Thyroid gland (tissue), 4 donors: ENCODE measurements around the gene KCNQ2. TPM values are rescaled to one million over a fixed set of nuclear protein-coding genes. Genes with fewer than 3 reads are reported as not detected.

Experiments used
- DNase-seq, 2 donors: peaks; one replicate each; pipeline ENCODE4 v3.0.0-alpha.2; 2019
- H3K27ac ChIP-seq, 3 donors: fragments of 200-600 bp; sonication (generic); 1 replicate in 2 of 3; 2 replicates in 1 of 3; pipeline ENCODE4 v1.5.1; 2016 to 2019; ENCODE audit warnings: mild to moderate bottlenecking in 1 of 3, moderate library complexity in 1 of 3
- H3K27me3 ChIP-seq: fragments of 200-600 bp; sonication (generic); one replicate; pipeline ENCODE4 v1.5.1; 2019
- H3K36me3 ChIP-seq, 2 donors: fragments of 200-600 bp; sonication (generic); one replicate each; pipeline ENCODE4 v1.5.1; 2016 to 2019
- H3K4me1 ChIP-seq, 2 donors: fragments of 200-600 bp; sonication (generic); one replicate each; pipeline ENCODE4 v1.5.1; 2017 to 2019
- H3K4me3 ChIP-seq, 3 donors: fragments of 200-600 bp; sonication (generic); replicated peaks in 1 of 3; 1 replicate in 2 of 3; 2 replicates in 1 of 3; pipeline ENCODE4 v1.5.1; 2016; ENCODE audit warnings: mild to moderate bottlenecking in 1 of 3
- H3K9me3 ChIP-seq: fragments of 200-600 bp; sonication (generic); one replicate; pipeline ENCODE4 v1.5.1; 2017
- CTCF ChIP-seq, 6 experiments: fragments of 200-600 bp in 3 of 6; fragments of 450-650 bp in 3 of 6; sonication (generic) in 3 of 6; IDR thresholded peaks; one replicate each; pipeline ENCODE4 v1.5.1; 2016 to 2019; ENCODE audit warnings: antibody characterized with exemption in 6 of 6, mild to moderate bottlenecking in 2 of 6, inconsistent platforms in 1 of 6, moderate library complexity in 1 of 6
- POLR2A ChIP-seq, 2 donors: fragments of 450-650 bp; IDR thresholded peaks; one replicate each; pipeline ENCODE4 v1.6.1; 2017; ENCODE audit warnings: antibody characterized with exemption in 2 of 2, mild to moderate bottlenecking in 2 of 2, moderate library complexity in 1 of 2
- WGBS, 2 donors: methylation state at CpG; one replicate each; pipeline ENCODE4 v1.1.5; 2017; 5-methylcytosine and 5-hydroxymethylcytosine counted together
- intact Hi-C: fragments of 100-400 bp; cut with DNase I; formaldehyde crosslinking; loops from one replicate; pipeline ENCODE4 v1.15.1; 2023
- total RNA-seq, 4 donors: library from RNA; depleted of rRNA; stranded (reverse); fragments of >200 nt; gene quantifications; one replicate each; pipeline ENCODE4 v1.2.3, GENCODE V29; 2016

The KCNQ2 gene
- total RNA-seq, 4 donors from 2014 or later: 0.11 to 0.27 TPM; not detected in 2

GRCh38 chr20:63505281-63505680, 32.8 kb upstream of the KCNQ2 start:
- TF ChIP-seq CTCF (IDR thresholded peaks at IDR 0.05): no peak
- TF ChIP-seq POLR2A (IDR thresholded peaks at IDR 0.05): no peak
- WGBS, 2 donors: 89% methylated on average over 7 to 8 of the region's 8 CpGs

GRCh38 chr20:63504642-63505041, 32.2 kb upstream of the KCNQ2 start:
- intact Hi-C loops: no loop called here
- WGBS, 2 donors: 83 to 93% methylated on average over 9 of the region's 9 CpGs
- Histone ChIP-seq H3K36me3 (no peaks in the 10 kb centered on the region), H3K27ac (no peak overlapping the region), H3K9me3 (no peaks in the 10 kb centered on the region), H3K27me3 (peaks cover 7% of the 10 kb centered on the region), H3K4me1 (no peaks in the 10 kb centered on the region), H3K4me3 (no peak overlapping the region)
- DNase-seq: no peak
- TF ChIP-seq CTCF (IDR thresholded peaks at IDR 0.05) (no peak), POLR2A (IDR thresholded peaks at IDR 0.05) (no peak)

More at GRCh38 chr20:63505281-63505680, 32.8 kb upstream of the KCNQ2 start:
- Histone ChIP-seq H3K27ac (no peak overlapping the region), H3K4me1 (no peaks in the 10 kb centered on the region), H3K27me3 (peaks cover 5% of the 10 kb centered on the region), H3K36me3 (no peaks in the 10 kb centered on the region), H3K9me3 (no peaks in the 10 kb centered on the region), H3K4me3 (no peak overlapping the region)
- intact Hi-C loops: no loop called here
- DNase-seq: no peak

DNA sequence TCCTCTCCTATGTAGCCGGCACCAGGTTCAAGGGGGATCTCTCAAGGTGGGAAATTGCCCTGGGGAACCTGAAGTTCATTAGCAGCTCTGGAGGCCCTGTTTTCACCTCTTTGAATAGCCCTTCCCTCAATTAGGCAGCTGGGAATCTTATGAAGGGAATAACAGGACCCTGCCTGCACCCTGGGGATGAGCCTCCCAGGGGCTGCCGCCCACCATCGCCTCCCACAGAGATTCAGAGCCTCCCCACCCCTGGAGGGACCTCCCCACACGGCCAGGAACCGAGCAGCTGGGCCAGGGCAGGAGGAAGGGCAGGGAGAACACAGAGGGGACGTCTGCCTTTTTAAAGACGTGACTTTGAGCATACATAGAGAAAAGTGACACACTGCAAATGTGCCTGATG, 31.1 kb upstream of the KCNQ2 start:
- TF ChIP-seq POLR2A (IDR thresholded peaks at IDR 0.05) (no peak), CTCF (IDR thresholded peaks at IDR 0.05) (no peak)
- WGBS, 2 donors: 35 to 49% methylated on average over 2 to 7 of the region's 7 CpGs
- Histone ChIP-seq H3K27ac (no peak overlapping the region), H3K27me3 (peaks cover 12% of the 10 kb centered on the region), H3K36me3 (no peaks in the 10 kb centered on the region), H3K4me1 (peaks cover 0 to 8% of the 10 kb centered on the region in 2 donors), H3K9me3 (no peaks in the 10 kb centered on the region), H3K4me3 (no peak overlapping the region)
- intact Hi-C loops: no loop called here
- DNase-seq: no peak

- intact Hi-C loops: no loop called here
- 59 to 86% methylated on average over 4 to 5 of the region's 15 CpGs for WGBS, 2 donors
- Histone ChIP-seq H3K4me3 (no peak overlapping the region), H3K27ac (no peak overlapping the region), H3K36me3 (no peaks in the 10 kb centered on the region), H3K4me1 (peaks cover 0 to 16% of the 10 kb centered on the region in 2 donors), H3K27me3 (peaks cover 12% of the 10 kb centered on the region), H3K9me3 (no peaks in the 10 kb centered on the region)
- no peak for TF ChIP-seq POLR2A (IDR thresholded peaks at IDR 0.05)
- TF ChIP-seq CTCF (IDR thresholded peaks at IDR 0.05): no peak
- DNase-seq: no peak
Measured at GRCh38 chr20:63502671-63503172, 30.3 kb upstream of the KCNQ2 start.

- intact Hi-C loops: no loop called here
Measured at GRCh38 chr20:63501818-63502670, 29.6 kb upstream of the KCNQ2 start.

More at GRCh38 chr20:63501818-63502670, 29.6 kb upstream of the KCNQ2 start:
- DNase-seq: no peak
- 18 to 33% methylated on average over 9 to 14 of the region's 26 CpGs for WGBS, 2 donors
- no peak overlapping the region for H3K4me3 ChIP-seq
- no peak overlapping the region for H3K27ac ChIP-seq
- peaks cover 0 to 16% of the 10 kb centered on the region in 2 donors for H3K4me1 ChIP-seq
- peaks cover 12% of the 10 kb centered on the region for H3K27me3 ChIP-seq
- H3K9me3 ChIP-seq: no peaks in the 10 kb centered on the region
- TF ChIP-seq CTCF (IDR thresholded peaks at IDR 0.05) (no peak), POLR2A (IDR thresholded peaks at IDR 0.05) (no peak)
- no peaks in the 10 kb centered on the region for H3K36me3 ChIP-seq
